Amygdala (tissue), 56 donors: ENCODE data around the gene CPAMD8.

Experiments
- DNase-seq, 56 donors: peaks; one replicate each; lab custom pipeline; 2025; lab: John Stamatoyannopoulos, UW

Gene CPAMD8

GRCh38 chr19:17026706-17027534, at the start of gene CPAMD8:
Gene CPAMD8, minus strand, starts transcription at chr19:17026810. Its CDS starts 168 bp downstream, at chr19:17026642.
- DNase-seq = no peak

DNA sequence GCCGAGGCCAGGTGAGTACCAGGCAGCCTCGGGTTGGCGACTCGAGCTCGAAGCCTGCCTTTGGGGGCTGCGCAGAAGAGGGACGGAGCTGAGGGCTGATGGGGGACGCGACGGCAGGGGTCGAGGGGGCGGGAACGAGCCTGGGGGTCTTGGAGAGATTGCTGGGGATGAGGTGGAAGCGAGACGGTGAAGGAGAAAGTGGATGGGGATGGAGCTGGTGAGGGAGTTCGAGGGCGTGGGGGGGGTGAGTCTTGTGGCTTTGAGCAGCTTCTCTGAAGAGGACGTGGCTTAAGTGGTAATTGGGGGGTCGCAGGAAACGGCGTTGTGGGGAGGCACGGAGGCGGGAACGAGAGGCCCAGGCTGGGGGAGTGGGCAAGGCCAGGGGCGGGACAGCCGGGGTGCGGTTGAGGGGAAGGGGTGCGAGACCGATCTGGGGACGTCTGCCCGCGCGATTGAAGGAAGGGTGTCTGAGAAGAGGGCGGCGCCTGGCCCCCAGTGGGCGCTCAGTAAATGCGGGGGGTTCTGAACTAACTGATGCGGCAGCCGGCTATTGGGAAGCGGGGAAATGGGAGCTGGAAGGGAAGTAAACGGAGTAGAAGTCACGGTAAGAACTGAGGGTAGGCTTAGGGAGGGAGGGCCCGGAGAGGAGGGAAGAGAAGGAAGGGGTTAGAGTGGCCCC, 49.4 kb upstream of the CPAMD8 start:
- peak in 12 of 56 donors; percentile 17 to 49 (median 38) for DNase-seq

- peak; percentile 67 to 100 (median 98) for DNase-seq
Observed at GRCh38 chr19:17075035-17075863, 48.6 kb upstream of the CPAMD8 start, which contains the start of the genes HAUS8 and MYO9B. Gene HAUS8, minus strand, starts transcription at chr19:17075452. Its CDS starts 30 bp downstream, at chr19:17075422. Gene MYO9B, plus strand, starts transcription at chr19:17075777. Its CDS starts 25,941 bp downstream, at chr19:17101718.

- DNase-seq = no peak
Observed at GRCh38 chr19:17074634-17075034, 48.0 kb upstream of the CPAMD8 start.

- DNase-seq = no peak
Observed at GRCh38 chr19:17073869-17074633, 47.4 kb upstream of the CPAMD8 start.

DNA sequence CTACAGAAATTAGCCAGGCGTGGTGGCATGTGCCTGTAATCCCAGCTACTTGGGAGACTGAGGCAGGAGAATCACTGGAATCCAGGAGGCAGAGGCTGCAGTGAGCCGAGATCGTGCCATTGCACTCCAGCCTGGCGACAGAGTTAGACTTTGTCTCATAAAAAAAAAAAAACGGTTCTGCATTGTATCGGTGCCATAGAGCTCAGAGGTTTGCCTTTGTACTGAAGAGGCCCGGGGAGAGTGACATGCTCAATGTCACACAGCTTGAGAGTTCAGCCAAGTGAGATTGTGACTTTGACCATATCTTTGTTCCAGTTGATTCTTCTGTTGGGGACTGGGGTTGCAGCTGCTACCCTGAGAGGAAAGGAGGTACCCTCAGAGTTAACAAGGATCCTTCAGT, 44.3 kb upstream of the CPAMD8 start:
- DNase-seq = no peak

GRCh38 chr19:17070421-17070820, 43.8 kb upstream of the CPAMD8 start:
- no peak for DNase-seq

GRCh38 chr19:17069193-17069592, 42.6 kb upstream of the CPAMD8 start:
- no peak for DNase-seq

- no peak for DNase-seq
Observed at GRCh38 chr19:17063428-17063827, 36.8 kb upstream of the CPAMD8 start.

GRCh38 chr19:17061691-17062090, 35.1 kb upstream of the CPAMD8 start:
- no peak for DNase-seq

DNA sequence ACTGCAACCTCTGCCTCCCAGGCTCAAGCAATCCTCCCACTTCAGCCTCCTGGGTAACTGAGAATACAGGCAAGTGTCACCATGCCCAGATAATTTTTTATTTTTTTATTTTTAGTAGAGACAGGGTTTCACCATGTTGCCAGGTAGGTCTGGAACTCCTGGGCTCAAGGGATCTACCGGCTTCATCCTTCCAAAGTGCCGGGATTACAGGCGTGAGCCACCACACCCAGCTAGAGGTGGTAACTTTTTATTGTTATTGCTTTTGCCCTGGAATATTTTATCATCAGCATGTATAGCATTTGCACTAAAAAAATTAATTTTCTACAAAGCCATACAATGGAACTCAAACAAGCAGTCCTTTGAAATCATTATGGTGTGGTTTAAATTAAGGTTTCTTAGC, 34.6 kb upstream of the CPAMD8 start:
- no peak for DNase-seq

- no peak for DNase-seq
Observed at GRCh38 chr19:17060802-17061201, 34.2 kb upstream of the CPAMD8 start.

GRCh38 chr19:17058236-17058635, 31.6 kb upstream of the CPAMD8 start:
- no peak for DNase-seq

DNA sequence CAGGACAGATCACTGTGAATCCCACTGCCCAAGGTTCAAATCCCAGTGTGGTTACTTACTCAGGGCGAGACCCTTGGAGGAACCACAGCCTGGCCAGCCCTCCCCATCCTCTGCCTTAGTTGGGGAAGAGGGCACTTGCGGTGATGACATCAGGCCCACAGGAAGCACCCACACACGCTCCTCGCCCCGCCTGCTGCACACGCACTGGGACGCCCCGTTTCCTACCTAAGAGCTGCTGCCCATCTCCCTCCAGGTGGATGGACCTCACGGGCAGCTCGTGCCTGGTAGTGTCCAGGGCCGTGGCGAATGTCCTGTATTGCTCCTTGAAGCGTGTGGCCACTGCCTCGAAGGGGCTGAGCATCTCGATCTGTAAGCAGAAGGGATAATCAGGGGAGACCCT, 29.0 kb upstream of the CPAMD8 start:
- DNase-seq = no peak

GRCh38 chr19:17054746-17055145, 28.1 kb upstream of the CPAMD8 start:
- DNase-seq = no peak

- DNase-seq = peak in 15 of 56 donors; percentile 4 to 45 (median 13)
Observed at GRCh38 chr19:17052439-17052838, 25.8 kb upstream of the CPAMD8 start.

GRCh38 chr19:17049711-17050280, 23.2 kb upstream of the CPAMD8 start:
- no peak for DNase-seq

DNA sequence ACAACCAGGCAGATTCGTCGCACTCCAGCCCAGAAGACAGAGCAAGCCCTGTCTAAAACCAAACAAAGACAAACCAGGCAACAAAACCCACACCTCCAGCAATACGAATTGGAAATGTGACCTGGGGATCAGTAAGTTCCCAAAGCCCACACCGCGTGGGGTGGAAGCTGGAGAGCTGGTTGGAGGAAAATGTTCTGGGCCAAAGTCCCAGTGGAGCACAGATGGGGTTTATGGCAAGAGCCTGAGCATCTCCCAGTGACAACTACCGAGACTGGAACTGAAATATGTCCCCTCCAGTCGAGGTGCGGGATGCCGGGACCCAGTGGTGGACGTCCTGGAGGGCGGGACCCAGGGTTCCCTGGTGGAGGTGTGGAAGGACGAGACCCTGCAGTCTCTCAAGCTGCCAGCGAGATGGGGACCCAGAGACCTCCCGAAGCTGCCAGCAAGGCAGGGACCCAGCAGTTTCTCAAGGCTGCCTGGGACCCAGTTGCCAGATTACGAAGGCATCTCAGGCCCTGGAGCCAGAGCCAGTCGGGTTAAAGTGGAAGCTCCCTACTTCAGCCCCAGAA, 22.4 kb upstream of the CPAMD8 start:
- DNase-seq = peak in 1 of 56 donors; percentile 19

- DNase-seq = no peak
Observed at GRCh38 chr19:17045907-17046502, 19.4 kb upstream of the CPAMD8 start.
